GM12878 (cell line): Measurements from ENCODE around the gene MDFIC. TPM values are rescaled to one million over a fixed set of nuclear protein-coding genes. Genes with fewer than 3 reads are reported as not detected.

ENCODE experiments used
- IKZF1 ChIP-seq: fragments of 450-650 bp; conservative IDR thresholded peaks from 2 replicates; pipeline ENCODE4 v1.6.1; 2017; ENCODE audit warnings: antibody characterized with exemption, mild to moderate bottlenecking
- YY1 ChIP-seq: IDR thresholded peaks from 2 replicates; pipeline ENCODE4 v1.6.1; 2011; ENCODE audit warnings: low read depth, mild to moderate bottlenecking, low read length
- polyA plus RNA-seq, 11 experiments: library from polyadenylated mRNA; depleted of rRNA in 4 of 11; unstranded in 6 of 11; stranded (reverse) in 5 of 11; fragments of >200 nt; fragmentation: Nextera tagmentation in 4 of 11; fragmentation: Illumina TruSeq in 1 of 11; extraction: Ambion mirVana in 4 of 11; extraction: Trizol in 1 of 11; gene quantifications; 1 replicate in 1 of 11; 2 replicates in 10 of 11; pipeline versions ENCODE4 v1.2.1 to v1.2.3, GENCODE V29; 2011 to 2016; ENCODE audit warnings: inconsistent platforms in 2 of 11, missing spikeins in 2 of 11, low read depth in 1 of 11
- total RNA-seq, 4 experiments: library from RNA; depleted of rRNA in 3 of 4; stranded (reverse); fragments of >200 nt in 3 of 4; fragmentation: Illumina TruSeq in 1 of 4; extraction: Trizol in 1 of 4; gene quantifications; 2 replicates each; pipeline versions ENCODE4 v1.2.1 to v1.2.3, GENCODE V29; 2013 to 2021
- TF ChIP-seq, protein P1 (sequence below): fragments of 450-650 bp; IDR thresholded peaks from 2 replicates; pipeline ENCODE4 v1.6.1; 2016; ENCODE audit warnings: mild to moderate bottlenecking, moderate library complexity, borderline replicate concordance
- TF ChIP-seq, protein P2 (sequence below): fragments of 450-650 bp; IDR thresholded peaks from 2 replicates; pipeline ENCODE4 v1.6.1; 2017; ENCODE audit warnings: mild to moderate bottlenecking, low read depth, inconsistent platforms; ENCODE audit not compliant: poor library complexity, severe bottlenecking

MDFIC gene
- total and polyA plus RNA-seq, 10 of the 15 experiments (the other 5 are each of a cell fraction or from before 2014, with no cell fraction given) = 7.3 to 58.4 (median 40.0) TPM

DNA sequence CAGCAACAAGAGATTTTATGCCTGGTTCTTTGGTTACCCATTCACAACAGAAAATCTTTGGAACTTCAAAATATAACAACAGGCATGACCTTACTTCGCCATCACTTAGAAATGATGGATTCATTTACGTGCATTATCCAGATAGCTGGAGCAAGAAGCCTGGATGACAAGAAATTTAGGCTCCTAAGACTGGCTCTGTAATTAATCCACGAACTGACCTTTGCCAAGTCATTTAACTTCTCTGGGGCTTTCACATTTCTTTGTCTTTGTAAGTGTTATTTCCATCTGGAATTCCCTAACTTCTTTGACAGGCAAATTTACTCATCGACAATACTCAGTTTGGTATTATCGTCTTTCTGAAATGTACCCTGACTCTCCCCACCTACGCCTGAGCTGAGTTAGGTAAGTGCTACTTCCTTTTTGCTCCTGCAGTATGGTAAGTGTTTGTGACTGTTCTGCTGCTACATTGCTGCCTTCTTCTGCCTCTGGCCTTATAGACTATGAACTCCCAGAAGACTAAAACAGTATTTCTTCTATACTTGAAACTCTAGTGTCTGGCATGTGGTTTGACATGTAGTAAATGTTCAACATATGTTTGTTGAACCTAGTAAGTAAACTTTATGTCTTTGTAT is 5.5 kb upstream of the MDFIC start (continued):
- TF ChIP-seq, protein P1, sequence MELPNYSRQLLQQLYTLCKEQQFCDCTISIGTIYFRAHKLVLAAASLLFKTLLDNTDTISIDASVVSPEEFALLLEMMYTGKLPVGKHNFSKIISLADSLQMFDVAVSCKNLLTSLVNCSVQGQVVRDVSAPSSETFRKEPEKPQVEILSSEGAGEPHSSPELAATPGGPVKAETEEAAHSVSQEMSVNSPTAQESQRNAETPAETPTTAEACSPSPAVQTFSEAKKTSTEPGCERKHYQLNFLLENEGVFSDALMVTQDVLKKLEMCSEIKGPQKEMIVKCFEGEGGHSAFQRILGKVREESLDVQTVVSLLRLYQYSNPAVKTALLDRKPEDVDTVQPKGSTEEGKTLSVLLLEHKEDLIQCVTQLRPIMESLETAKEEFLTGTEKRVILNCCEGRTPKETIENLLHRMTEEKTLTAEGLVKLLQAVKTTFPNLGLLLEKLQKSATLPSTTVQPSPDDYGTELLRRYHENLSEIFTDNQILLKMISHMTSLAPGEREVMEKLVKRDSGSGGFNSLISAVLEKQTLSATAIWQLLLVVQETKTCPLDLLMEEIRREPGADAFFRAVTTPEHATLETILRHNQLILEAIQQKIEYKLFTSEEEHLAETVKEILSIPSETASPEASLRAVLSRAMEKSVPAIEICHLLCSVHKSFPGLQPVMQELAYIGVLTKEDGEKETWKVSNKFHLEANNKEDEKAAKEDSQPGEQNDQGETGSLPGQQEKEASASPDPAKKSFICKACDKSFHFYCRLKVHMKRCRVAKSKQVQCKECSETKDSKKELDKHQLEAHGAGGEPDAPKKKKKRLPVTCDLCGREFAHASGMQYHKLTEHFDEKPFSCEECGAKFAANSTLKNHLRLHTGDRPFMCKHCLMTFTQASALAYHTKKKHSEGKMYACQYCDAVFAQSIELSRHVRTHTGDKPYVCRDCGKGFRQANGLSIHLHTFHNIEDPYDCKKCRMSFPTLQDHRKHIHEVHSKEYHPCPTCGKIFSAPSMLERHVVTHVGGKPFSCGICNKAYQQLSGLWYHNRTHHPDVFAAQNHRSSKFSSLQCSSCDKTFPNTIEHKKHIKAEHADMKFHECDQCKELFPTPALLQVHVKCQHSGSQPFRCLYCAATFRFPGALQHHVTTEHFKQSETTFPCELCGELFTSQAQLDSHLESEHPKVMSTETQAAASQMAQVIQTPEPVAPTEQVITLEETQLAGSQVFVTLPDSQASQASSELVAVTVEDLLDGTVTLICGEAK = no peak
- TF ChIP-seq IKZF1 (peak; percentile 96), YY1 (0 out of 2 replicates have a peak, but pooled peaks have one; percentile 64)
- TF ChIP-seq, protein P2, sequence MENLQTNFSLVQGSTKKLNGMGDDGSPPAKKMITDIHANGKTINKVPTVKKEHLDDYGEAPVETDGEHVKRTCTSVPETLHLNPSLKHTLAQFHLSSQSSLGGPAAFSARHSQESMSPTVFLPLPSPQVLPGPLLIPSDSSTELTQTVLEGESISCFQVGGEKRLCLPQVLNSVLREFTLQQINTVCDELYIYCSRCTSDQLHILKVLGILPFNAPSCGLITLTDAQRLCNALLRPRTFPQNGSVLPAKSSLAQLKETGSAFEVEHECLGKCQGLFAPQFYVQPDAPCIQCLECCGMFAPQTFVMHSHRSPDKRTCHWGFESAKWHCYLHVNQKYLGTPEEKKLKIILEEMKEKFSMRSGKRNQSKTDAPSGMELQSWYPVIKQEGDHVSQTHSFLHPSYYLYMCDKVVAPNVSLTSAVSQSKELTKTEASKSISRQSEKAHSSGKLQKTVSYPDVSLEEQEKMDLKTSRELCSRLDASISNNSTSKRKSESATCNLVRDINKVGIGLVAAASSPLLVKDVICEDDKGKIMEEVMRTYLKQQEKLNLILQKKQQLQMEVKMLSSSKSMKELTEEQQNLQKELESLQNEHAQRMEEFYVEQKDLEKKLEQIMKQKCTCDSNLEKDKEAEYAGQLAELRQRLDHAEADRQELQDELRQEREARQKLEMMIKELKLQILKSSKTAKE = peak; percentile 100
- TF ChIP-seq, all 136 proteins: peak for 59
